ENCODE data around the gene CARD10.

GRCh38 chr22:37492428-37493344, 26.5 kb downstream of the CARD10 start:
- TF ChIP-seq MAX (IDR thresholded peaks at IDR 0.05) (no peak), CTCF (IDR thresholded peaks at IDR 0.05; ENCODE audit: low read depth, low read length, missing input control) (peak; percentile 19), EGR1 (IDR thresholded peaks at IDR 0.05; ENCODE audit: low read depth in 2 of 2) (no peak), JUND (IDR thresholded peaks at IDR 0.05) (no peak), TAF1 (conservative IDR thresholded peaks at IDR 0.05) (no peak), YY1 (IDR thresholded peaks at IDR 0.05) (no peak), RAD21 (IDR thresholded peaks at IDR 0.05) (no peak), GABPA (IDR thresholded peaks at IDR 0.05 in 1 of 2, conservative IDR thresholded peaks at IDR 0.05 in 1 of 2) (no peak), FOXA1 (IDR thresholded peaks at IDR 0.05) (no peak), RXRA (IDR thresholded peaks at IDR 0.05) (no peak), SP1 (IDR thresholded peaks at IDR 0.05) (no peak)
- TF ChIP-seq, protein P1, sequence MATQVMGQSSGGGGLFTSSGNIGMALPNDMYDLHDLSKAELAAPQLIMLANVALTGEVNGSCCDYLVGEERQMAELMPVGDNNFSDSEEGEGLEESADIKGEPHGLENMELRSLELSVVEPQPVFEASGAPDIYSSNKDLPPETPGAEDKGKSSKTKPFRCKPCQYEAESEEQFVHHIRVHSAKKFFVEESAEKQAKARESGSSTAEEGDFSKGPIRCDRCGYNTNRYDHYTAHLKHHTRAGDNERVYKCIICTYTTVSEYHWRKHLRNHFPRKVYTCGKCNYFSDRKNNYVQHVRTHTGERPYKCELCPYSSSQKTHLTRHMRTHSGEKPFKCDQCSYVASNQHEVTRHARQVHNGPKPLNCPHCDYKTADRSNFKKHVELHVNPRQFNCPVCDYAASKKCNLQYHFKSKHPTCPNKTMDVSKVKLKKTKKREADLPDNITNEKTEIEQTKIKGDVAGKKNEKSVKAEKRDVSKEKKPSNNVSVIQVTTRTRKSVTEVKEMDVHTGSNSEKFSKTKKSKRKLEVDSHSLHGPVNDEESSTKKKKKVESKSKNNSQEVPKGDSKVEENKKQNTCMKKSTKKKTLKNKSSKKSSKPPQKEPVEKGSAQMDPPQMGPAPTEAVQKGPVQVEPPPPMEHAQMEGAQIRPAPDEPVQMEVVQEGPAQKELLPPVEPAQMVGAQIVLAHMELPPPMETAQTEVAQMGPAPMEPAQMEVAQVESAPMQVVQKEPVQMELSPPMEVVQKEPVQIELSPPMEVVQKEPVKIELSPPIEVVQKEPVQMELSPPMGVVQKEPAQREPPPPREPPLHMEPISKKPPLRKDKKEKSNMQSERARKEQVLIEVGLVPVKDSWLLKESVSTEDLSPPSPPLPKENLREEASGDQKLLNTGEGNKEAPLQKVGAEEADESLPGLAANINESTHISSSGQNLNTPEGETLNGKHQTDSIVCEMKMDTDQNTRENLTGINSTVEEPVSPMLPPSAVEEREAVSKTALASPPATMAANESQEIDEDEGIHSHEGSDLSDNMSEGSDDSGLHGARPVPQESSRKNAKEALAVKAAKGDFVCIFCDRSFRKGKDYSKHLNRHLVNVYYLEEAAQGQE (IDR thresholded peaks at IDR 0.05), result no peak
- TF ChIP-seq, protein P2, sequence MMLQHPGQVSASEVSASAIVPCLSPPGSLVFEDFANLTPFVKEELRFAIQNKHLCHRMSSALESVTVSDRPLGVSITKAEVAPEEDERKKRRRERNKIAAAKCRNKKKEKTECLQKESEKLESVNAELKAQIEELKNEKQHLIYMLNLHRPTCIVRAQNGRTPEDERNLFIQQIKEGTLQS (IDR thresholded peaks at IDR 0.05), result no peak

Data from liver (tissue), 3 donors.